HepG2 (cell line): Measurements from ENCODE around the gene HPDL. TPM values are rescaled to one million over a fixed set of nuclear protein-coding genes. Genes with fewer than 3 reads are reported as not detected.

ENCODE experiments used
- ATAC-seq: fragments of 200-7000 bp; cut with Tn5 transposase; 3 replicates; pipeline ENCODE4 v1.9.1; 2020; ENCODE audit warnings: mild to moderate bottlenecking, moderate library complexity
- Bru-seq: library from RNA; stranded (reverse); fragments of 400-500 nt; gene quantifications from one replicate; lab custom pipeline; 2021; lab: Mats Ljungman, UMichigan
- BruChase-seq, 2 experiments: library from RNA; stranded (reverse); fragments of 400-500 nt; gene quantifications; one replicate each; lab custom pipeline; 2021; lab: Mats Ljungman, UMichigan
- BruUV-seq: library from RNA; stranded (reverse); fragments of 400-500 nt; replicated peaks from 2 replicates; lab custom pipeline; 2021; lab: Mats Ljungman, UMichigan
- CTCF ChIA-PET: fragments of 300-600 bp; formaldehyde crosslinking; extraction: SDS; loops from one replicate; lab custom pipeline; 2021; ENCODE audit warnings: low total read pairs, inconsistent platforms, low intra/inter-chr PET ratio; lab: Yijun Ruan, JAX
- POLR2A ChIA-PET: fragments of 350-600 bp; sonication (Branson Sonifier 250); formaldehyde crosslinking; loops from one replicate; lab custom pipeline; 2020; ENCODE audit warnings: antibody characterized with exemption, inconsistent platforms; lab: Yijun Ruan, JAX
- DNase-seq: peaks from one replicate; pipeline ENCODE4 v3.0.0-alpha.2; 2015; ENCODE audit warnings: low spot score
- FAIRE-seq: peaks from 3 replicates; lab custom pipeline; 2011; peaks lifted over from hg19 to GRCh38; lab: Jason Lieb, UNC
- H2AFZ ChIP-seq: one replicate; pipeline ENCODE4 v1.6.1; 2011; ENCODE audit warnings: low read length, inconsistent platforms
- H3K27ac ChIP-seq: fragments of 300-600 bp; 3 replicates; pipeline ENCODE4 v1.8.0; 2011; ENCODE audit warnings: mixed run types, mild to moderate bottlenecking, mixed read lengths, low read length, inconsistent platforms; ENCODE audit not compliant: insufficient read depth; ENCODE audit errors: extremely low read length
- H3K27me3 ChIP-seq, 2 experiments: fragments of 200-600 bp in 1 of 2; 2 replicates in 1 of 2; 3 replicates in 1 of 2; pipeline versions ENCODE4 v1.6.0 to v1.8.0; 2011; ENCODE audit warnings: low read length in 2 of 2, mild to moderate bottlenecking in 2 of 2, moderate library complexity in 2 of 2, inconsistent platforms in 1 of 2; ENCODE audit not compliant: insufficient read depth in 2 of 2, control insufficient read depth in 1 of 2
- H3K36me3 ChIP-seq, 2 experiments: fragments of 200-600 bp in 1 of 2; replicated peaks in 1 of 2; 2 replicates in 1 of 2; 3 replicates in 1 of 2; pipeline versions ENCODE4 v1.5.1 to v1.8.0; 2011; ENCODE audit warnings: low read length in 2 of 2, inconsistent platforms in 1 of 2; ENCODE audit not compliant: insufficient read depth in 2 of 2, control insufficient read depth in 1 of 2
- H3K4me1 ChIP-seq: 2 replicates; pipeline ENCODE4 v1.5.1; 2012; ENCODE audit warnings: low read length, inconsistent platforms; ENCODE audit not compliant: insufficient read depth
- H3K4me2 ChIP-seq: 2 replicates; pipeline ENCODE4 v1.6.0; 2011; ENCODE audit warnings: low read depth, low read length, inconsistent platforms
- H3K4me3 ChIP-seq, 3 experiments: fragments of 200-600 bp in 1 of 3; sonication (generic), shearing (Covaris generic) in 1 of 3; replicated peaks in 1 of 3; 2 replicates each; pipeline ENCODE4 v1.5.1; 2011 to 2016; ENCODE audit warnings: low read length in 3 of 3, inconsistent platforms in 2 of 3, low read depth in 2 of 3, mild to moderate bottlenecking in 2 of 3, control low read depth in 1 of 3, mixed read lengths in 1 of 3; ENCODE audit not compliant: insufficient read depth in 1 of 3
- H3K79me2 ChIP-seq: one replicate; pipeline ENCODE4 v1.6.1; 2011; ENCODE audit warnings: low read length, inconsistent platforms; ENCODE audit not compliant: insufficient read depth
- H3K9ac ChIP-seq: 2 replicates; pipeline ENCODE4 v1.6.0; 2011; ENCODE audit warnings: mild to moderate bottlenecking, low read depth, low read length, inconsistent platforms; ENCODE audit not compliant: insufficient read depth
- H3K9me3 ChIP-seq: 2 replicates; pipeline ENCODE4 v1.5.1; 2012; ENCODE audit warnings: mild to moderate bottlenecking, low read length
- H4K20me1 ChIP-seq: 2 replicates; pipeline ENCODE4 v1.6.0; 2011; ENCODE audit warnings: inconsistent platforms, mild to moderate bottlenecking, low read length, moderate library complexity; ENCODE audit not compliant: insufficient read depth
- AGO2 ChIP-seq: fragments of 200-400 bp; formaldehyde crosslinking; optimal IDR thresholded peaks from 2 replicates; pipeline ENCODE3; 2017; ENCODE audit warnings: mild to moderate bottlenecking, low read depth, low read length, moderate library complexity
- GATA4 ChIP-seq: sonication (generic); IDR thresholded peaks from 2 replicates; pipeline ENCODE4 v1.6.1; 2016; ENCODE audit warnings: antibody characterized with exemption, low read depth, borderline replicate concordance
- HIVEP1 ChIP-seq: sonication (generic); formaldehyde crosslinking; IDR thresholded peaks from 2 replicates; pipeline ENCODE4 v1.4.0; 2020; ENCODE audit warnings: mild to moderate bottlenecking, missing genetic modification reagents
- IKZF1 ChIP-seq: fragments of 450-650 bp; IDR thresholded peaks from 2 replicates; pipeline ENCODE4 v1.7.1; 2016
- PCBP1 ChIP-seq: fragments of 200-400 bp; formaldehyde crosslinking; IDR thresholded peaks from 2 replicates; pipeline ENCODE4 v1.6.1; 2017; ENCODE audit warnings: mild to moderate bottlenecking, low read depth, low read length, borderline replicate concordance
- RBFOX2 ChIP-seq: fragments of 200-400 bp; formaldehyde crosslinking; IDR thresholded peaks from 2 replicates; pipeline ENCODE4 v1.6.1; 2017; ENCODE audit warnings: low read depth, mild to moderate bottlenecking, low read length
- ZHX1 ChIP-seq: sonication (generic); formaldehyde crosslinking; IDR thresholded peaks from 2 replicates; pipeline ENCODE4 v1.8.1; 2022; ENCODE audit warnings: low read depth, mild to moderate bottlenecking, missing genetic modification reagents
- ZIK1 ChIP-seq: sonication (generic); formaldehyde crosslinking; IDR thresholded peaks from 2 replicates; pipeline ENCODE4 v1.5.0; 2020; ENCODE audit warnings: mild to moderate bottlenecking, low read depth, missing genetic modification reagents, borderline replicate concordance
- ZNF737 ChIP-seq: sonication (generic); formaldehyde crosslinking; IDR thresholded peaks from 2 replicates; pipeline ENCODE4 v1.5.0; 2020; ENCODE audit warnings: missing genetic modification reagents, mild to moderate bottlenecking, borderline replicate concordance
- ZNF878 ChIP-seq: sonication (generic); formaldehyde crosslinking; IDR thresholded peaks from 2 replicates; pipeline ENCODE4 v1.8.1; 2023; ENCODE audit warnings: mild to moderate bottlenecking, missing genetic modification reagents, moderate library complexity
- WGBS: methylation state at CpG from one replicate; pipeline ENCODE4 v1.1.6; 2017; ENCODE audit warnings: low lambda C conversion rate; 5-methylcytosine and 5-hydroxymethylcytosine counted together
- in situ Hi-C: cut with HindIII; loops from 2 replicates; pipeline ENCODE4 v1.10.0; 2017; ENCODE audit warnings: low pct_unique_long_range_greater_than_20kb; ENCODE audit not compliant: extremely low pct_ligation_motif_present
- intact Hi-C: fragments of 100-400 bp; cut with micrococcal nuclease; formaldehyde crosslinking; loops from one replicate; pipeline ENCODE4 v1.10.0; 2022; ENCODE audit not compliant: unreplicated experiment
- long read RNA-seq, 2 experiments: library from RNA in 1 of 2; library from polyadenylated mRNA in 1 of 2; stranded (forward) in 1 of 2; unstranded in 1 of 2; transcript quantifications; one replicate each; pipeline ENCODE4 v2.0.0, GENCODE V29; 2019 to 2022
- polyA minus RNA-seq, 3 experiments: library from RNA; depleted of rRNA, polyadenylated mRNA; stranded (reverse); fragments of >200 nt; gene quantifications; 2 replicates each; pipeline ENCODE4 v1.2.3, GENCODE V29; 2011; ENCODE audit warnings: low replicate concordance in 1 of 3
- polyA plus RNA-seq, 8 experiments: library from polyadenylated mRNA; depleted of rRNA in 3 of 8; stranded (reverse) in 7 of 8; unstranded in 1 of 8; fragments of >200 nt; fragmentation: Illumina TruSeq in 4 of 8; extraction: Trizol in 4 of 8; gene quantifications; 2 replicates each; pipeline versions ENCODE4 v1.2.1 to v1.2.3, GENCODE V29; 2011 to 2016; ENCODE audit warnings: low read depth in 4 of 8, missing spikeins in 1 of 8, mixed read lengths in 1 of 8; ENCODE audit not compliant: insufficient read depth in 1 of 8
- total RNA-seq, 5 experiments: library from RNA; depleted of rRNA; stranded (reverse); fragments of >200 nt; fragmentation: Illumina TruSeq; extraction: Trizol; gene quantifications; 2 replicates each; pipeline ENCODE4 v1.2.3, GENCODE V29; 2016; ENCODE audit warnings: low read depth in 1 of 5
- TF ChIP-seq, protein P1 (sequence below): IDR thresholded peaks from 2 replicates; pipeline ENCODE4 v1.6.1; 2016; ENCODE audit warnings: mild to moderate bottlenecking, missing biosample characterization, missing genetic modification reagents

HPDL gene
- total RNA-seq (2016; rRNA removed; fragmentation: Illumina TruSeq; extraction: Trizol) (not detected in 2 replicates), polyA plus RNA-seq (2011; rRNA removed) (not detected in 2 replicates), polyA minus RNA-seq (2011; rRNA and poly(A)+ RNA removed; ENCODE audit: low replicate concordance) (24.3 TPM in 1 of 2 replicates, not detected in the other), Bru-seq, nascent RNA (not detected), BruChase-seq, experiment 1, labeled RNA remaining after a 6-hour chase (not detected), BruChase-seq, experiment 2, labeled RNA remaining after a 2-hour chase (not detected)
- not detected in 2 replicates for total RNA-seq (2016; cell fraction: cytosol; rRNA removed; fragmentation: Illumina TruSeq; extraction: Trizol; ENCODE audit: low read depth)
- total RNA-seq (2016; cell fraction: insoluble cytoplasmic fraction; rRNA removed; fragmentation: Illumina TruSeq; extraction: Trizol), result not detected in 2 replicates
- total RNA-seq (2016; cell fraction: membrane; rRNA removed; fragmentation: Illumina TruSeq; extraction: Trizol), result not detected in 2 replicates
- not detected in 2 replicates for total RNA-seq (2016; cell fraction: nucleus; rRNA removed; fragmentation: Illumina TruSeq; extraction: Trizol)
- polyA plus RNA-seq (2011; cell fraction: cytosol; rRNA removed), result not detected in 2 replicates
- polyA plus RNA-seq (2011; cell fraction: nucleus; rRNA removed), result not detected in 2 replicates
- 0.08 TPM in 1 of 2 replicates, not detected in the other for polyA plus RNA-seq (2012)
- not detected in 2 replicates for polyA plus RNA-seq (2016; cell fraction: cytosol; fragmentation: Illumina TruSeq; extraction: Trizol; ENCODE audit: low read depth)
- not detected in 2 replicates for polyA plus RNA-seq (2016; cell fraction: insoluble cytoplasmic fraction; fragmentation: Illumina TruSeq; extraction: Trizol; ENCODE audit: low read depth)
- not detected in 2 replicates for polyA plus RNA-seq (2016; cell fraction: membrane; fragmentation: Illumina TruSeq; extraction: Trizol; ENCODE audit: low read depth)
- polyA plus RNA-seq (2016; cell fraction: nucleus; fragmentation: Illumina TruSeq; extraction: Trizol; ENCODE audit: insufficient read depth, low read depth), result not detected in 2 replicates
- polyA minus RNA-seq (2011; cell fraction: cytosol; rRNA and poly(A)+ RNA removed), result 0.40 TPM in 1 of 2 replicates, not detected in the other
- not detected in 2 replicates for polyA minus RNA-seq (2011; cell fraction: nucleus; rRNA and poly(A)+ RNA removed)
- long read RNA-seq, experiment 1, result 0 reads
- long read RNA-seq, experiment 2, result 0 reads

- H3K9ac ChIP-seq, result no peak within 1 kb of the TSS
- no peak for DNase-seq
- no peaks in the 10 kb centered on the region; the same call in 1 of the 2 replicates for H3K4me1 ChIP-seq
- ATAC-seq, result no peak
- no peaks in the 10 kb centered on the region for H3K79me2 ChIP-seq
- POLR2A ChIA-PET, result interaction anchor here (2.4 kb wide), 1 partner anchor 13 kb away, joined by 13 read pairs; the partner anchor contains the start of genes MUTYH and TOE1
- no peak within 1 kb of the TSS for H2AFZ ChIP-seq
- in situ Hi-C loops (no loop called here), intact Hi-C loops (no loop called here)
- no peaks in the 10 kb centered on the region for H4K20me1 ChIP-seq
- WGBS, result 97% methylated on average over 77 of the region's 96 CpGs
- FAIRE-seq, result no peak
- no peak within 1 kb of the TSS for H3K27ac ChIP-seq
- H3K4me2 ChIP-seq, result no peak within 1 kb of the TSS
- TF ChIP-seq PCBP1 (0 out of 2 replicates have a peak, but pooled peaks have one; percentile 33), ZIK1 (CRISPR knock-in tag) (no peak), RBFOX2 (peak; percentile 55; the same call in 1 of the 2 replicates), AGO2 (peak; percentile 78), ZHX1 (0 out of 2 replicates have a peak, but pooled peaks have one; percentile 7), GATA4 (no peak), HIVEP1 (no peak), IKZF1 (no peak), ZNF737 (CRISPR knock-in tag) (no peak), ZNF878 (CRISPR knock-in tag) (no peak)
- TF ChIP-seq, protein P1, sequence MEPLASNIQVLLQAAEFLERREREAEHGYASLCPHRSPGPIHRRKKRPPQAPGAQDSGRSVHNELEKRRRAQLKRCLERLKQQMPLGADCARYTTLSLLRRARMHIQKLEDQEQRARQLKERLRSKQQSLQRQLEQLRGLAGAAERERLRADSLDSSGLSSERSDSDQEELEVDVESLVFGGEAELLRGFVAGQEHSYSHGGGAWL, result no peak
- H3K27me3 ChIP-seq, result no peaks in the 10 kb centered on the region
- no peaks in the 10 kb centered on the region for H3K9me3 ChIP-seq
- no TSS peak for BruUV-seq
- CTCF ChIA-PET, result no interaction called here
- peaks cover under 1 to 22% of the 10 kb centered on the region in 2 experiments; a peak in 4 of 5 replicates for H3K36me3 ChIP-seq
- H3K4me3 ChIP-seq, result no peak within 1 kb of the TSS
These were observed at the start of gene HPDL for GRCh38 chr1:45326627-45327623. HPDL (plus strand) TSS chr1:45326895; CDS start chr1:45327149, 254 bp downstream.
